Renal cortex interstitium (tissue), 11 donors: Measurements from ENCODE around the gene KLRG1. TPM values are rescaled to one million over a fixed set of nuclear protein-coding genes. Genes with fewer than 3 reads are reported as not detected.

Experiments used
- DNase-seq, 11 donors: peaks; one replicate each; pipeline ENCODE4 v3.0.0-alpha.2; 2013; ENCODE audit warnings: low read depth in 9 of 11, low spot score in 4 of 11; ENCODE audit errors: extremely low read depth in 1 of 11
- polyA plus RNA-seq, 3 donors: library from polyadenylated mRNA; unstranded; fragments of 120-200 nt; gene quantifications; one replicate each; pipeline ENCODE4 v1.2.1, GENCODE V29; 2013; ENCODE audit not compliant: insufficient read length in 3 of 3

Gene KLRG1
- polyA plus RNA-seq, 3 donors = 1.8 to 3.6 (median 1.9) TPM

DNA sequence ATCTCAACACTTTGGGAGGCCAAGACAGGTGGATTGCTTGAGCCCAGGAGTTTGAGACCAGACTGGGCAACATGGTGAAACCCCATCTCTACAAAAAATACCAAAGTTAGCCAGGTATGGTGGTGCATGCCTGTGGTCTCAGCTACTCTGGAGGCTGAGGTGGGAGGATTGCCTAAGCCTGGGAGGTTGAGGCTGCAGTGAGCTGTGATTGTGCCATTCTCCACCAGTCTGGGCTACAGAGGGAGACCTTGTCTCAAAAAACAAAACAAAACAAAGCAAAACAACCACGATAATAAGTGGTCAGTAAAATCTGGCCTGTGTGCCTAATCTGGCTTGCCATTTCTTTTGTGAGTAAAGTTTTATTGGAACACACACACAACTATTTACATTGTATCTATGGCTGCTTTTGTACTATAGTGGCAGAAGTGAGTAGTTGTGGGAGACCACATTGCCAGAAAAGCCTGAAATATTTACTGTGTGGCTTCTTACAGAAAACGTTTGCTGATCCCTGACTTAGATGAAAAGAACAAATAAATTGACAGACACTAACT is 19.4 kb upstream of the KLRG1 start:
- DNase-seq = no peak

DNA sequence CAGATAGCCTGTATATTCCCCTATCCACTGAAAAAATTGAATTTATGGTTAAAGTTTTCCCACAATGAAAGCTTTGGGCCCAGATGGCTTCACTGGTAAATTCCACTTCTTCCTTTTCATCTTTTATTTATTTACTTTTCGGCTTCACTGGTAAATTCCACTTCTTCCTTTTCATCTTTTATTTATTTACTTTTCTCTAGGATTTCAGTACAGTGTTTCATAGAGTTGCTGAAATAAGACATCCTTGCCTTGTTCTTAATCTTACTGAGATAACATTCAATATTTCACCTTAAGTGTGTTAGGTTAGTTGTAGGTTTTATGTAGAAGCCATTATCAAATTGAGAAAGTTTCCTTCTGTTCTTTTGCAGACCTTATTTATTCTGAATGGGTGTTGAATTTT is 18.9 kb upstream of the KLRG1 start:
- DNase-seq = no peak

DNA sequence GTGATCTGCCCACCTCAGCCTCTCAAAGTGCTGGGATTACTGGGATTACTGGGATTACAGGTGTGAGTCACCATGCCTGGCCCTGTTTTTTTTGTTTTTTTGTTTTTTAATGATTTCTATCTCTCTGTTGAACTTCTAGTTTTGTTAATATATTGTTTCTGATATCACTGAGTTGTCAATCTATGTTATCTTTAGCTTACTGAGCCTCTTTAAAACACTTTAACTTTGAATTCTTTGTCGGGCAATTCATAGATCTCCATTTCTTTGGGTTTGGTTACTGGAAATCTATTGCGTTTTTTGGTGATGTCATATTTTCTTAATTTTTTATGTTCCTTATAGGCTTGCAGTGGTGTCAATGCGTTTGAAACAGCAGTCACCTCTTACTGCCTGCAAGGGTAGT is 9.2 kb upstream of the KLRG1 start:
- DNase-seq = no peak

DNA sequence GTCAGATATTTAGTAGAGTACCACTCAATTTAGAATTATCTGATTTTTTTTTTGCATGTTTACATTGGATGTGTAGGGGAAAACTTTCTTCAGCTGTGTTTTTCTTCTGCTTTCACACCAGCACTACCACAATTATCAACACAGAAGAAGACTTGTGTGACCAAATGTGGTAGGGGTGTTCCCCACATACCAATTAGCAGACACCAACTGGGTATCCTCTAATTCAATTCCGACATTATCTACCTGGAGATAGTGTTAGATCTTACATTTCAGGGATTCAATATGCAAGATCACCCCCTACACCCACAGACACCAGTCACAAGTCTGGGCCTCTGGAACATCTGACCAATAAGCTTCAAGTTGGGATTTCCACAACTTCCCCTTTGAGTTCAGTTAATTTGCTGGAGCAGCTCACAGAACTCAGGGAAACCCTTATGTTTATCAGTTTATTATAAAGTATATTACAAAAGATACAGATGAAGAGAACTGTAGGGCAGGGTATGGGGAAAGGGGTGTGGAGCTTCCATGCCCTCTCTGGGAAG is 4.1 kb upstream of the KLRG1 start:
- DNase-seq = no peak

DNA sequence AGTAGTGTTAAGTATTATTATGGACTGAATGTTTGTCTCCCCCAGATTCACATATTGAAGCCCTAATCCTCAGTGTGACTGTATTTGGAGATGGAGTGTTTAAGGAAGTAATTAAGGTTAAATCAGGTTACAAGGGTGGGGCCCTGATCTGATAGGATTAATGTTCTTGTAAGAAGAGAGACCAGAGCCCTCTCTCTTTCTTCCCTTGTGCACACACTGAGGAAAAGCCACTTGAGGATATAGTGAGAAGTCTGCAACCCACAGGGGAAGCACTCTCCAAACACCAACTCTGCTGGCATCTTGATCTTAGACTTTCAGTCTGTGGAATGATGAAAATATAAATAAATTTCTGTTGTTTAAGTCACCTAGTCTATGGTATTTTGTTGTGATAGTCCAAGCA is 2.2 kb upstream of the KLRG1 start:
- DNase-seq = no peak

DNA sequence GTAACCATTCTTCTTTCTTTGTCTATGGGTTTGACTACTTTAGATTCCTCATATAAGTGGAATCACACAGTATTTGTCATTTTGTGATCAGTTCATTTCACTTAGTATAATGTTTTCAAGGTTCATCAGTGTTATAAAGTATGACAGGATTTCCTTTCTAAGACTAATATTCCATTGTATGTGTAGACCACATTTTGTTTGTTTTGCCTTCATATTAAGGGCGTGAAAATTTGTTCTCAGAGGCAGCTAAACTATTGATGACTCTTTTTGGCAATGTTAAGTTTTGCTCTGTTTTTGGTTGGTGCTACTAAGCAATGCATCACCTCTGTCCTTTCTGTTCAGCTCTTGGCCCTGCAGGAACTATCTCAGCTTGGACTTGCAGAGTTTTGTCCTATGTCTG is 1.7 kb upstream of the KLRG1 start:
- DNase-seq = no peak

DNA sequence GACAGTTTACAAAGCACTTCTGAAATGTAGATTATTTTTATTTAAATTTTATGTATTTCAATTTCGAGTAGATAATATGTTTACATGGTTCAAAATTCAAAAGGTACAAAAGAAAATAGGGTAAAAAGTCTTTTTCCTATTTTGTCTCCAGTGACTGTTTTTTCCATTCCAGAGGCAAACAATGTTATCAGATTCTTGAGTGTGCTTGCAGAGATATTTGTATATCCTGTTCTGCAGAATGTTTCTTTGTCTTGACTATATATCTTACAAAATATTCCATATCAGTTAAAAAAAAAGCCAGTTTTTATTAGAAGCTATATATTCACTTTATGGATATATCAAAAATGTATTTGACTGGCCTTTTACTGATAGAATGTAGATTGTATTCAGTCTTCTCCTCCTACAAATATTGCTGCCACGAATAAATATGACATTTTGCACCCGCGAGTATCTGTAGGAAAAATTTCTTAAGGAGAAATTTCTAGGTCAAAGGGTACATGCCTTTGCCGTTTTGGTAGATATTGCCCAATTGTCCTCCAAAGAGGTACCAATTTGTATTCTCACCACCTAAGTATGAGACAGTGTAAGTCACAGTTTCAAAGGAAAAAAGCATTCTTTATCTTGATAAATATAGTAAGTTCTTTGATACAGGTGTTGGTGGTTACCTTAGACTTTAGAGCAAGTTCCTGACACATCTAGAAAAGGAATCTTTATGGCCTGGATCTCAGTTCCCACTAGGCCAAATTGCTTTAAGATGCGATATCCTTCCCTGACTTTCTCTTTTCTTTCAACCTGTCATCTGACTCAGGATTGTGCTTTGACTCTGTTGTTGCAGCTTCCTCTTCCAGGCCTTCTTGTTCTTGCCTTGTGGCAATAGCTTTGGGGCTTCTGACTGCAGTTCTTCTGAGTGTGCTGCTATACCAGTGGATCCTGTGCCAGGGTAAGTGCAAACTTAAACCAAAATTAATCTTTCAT is 2.3 kb downstream of the KLRG1 start:
- DNase-seq = no peak

DNA sequence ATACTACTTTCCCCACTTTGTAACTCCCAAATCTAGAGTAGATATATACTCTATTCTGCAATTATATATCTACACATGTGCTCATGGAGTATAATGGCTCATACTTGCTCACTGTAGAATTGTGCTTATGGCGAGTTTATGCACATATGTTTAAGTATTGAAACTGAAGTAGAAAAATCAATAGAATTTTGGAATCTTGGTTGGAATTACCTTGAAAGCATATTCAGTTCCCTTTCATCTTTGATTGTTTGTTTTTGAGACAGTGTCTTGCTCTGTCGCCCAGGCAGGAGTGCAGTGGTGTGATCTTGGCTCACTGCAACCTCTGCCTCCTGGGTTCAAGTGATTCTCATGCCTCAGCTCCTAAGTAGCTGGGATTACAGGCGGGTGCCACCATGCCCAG is 4.5 kb downstream of the KLRG1 start:
- no peak for DNase-seq

DNA sequence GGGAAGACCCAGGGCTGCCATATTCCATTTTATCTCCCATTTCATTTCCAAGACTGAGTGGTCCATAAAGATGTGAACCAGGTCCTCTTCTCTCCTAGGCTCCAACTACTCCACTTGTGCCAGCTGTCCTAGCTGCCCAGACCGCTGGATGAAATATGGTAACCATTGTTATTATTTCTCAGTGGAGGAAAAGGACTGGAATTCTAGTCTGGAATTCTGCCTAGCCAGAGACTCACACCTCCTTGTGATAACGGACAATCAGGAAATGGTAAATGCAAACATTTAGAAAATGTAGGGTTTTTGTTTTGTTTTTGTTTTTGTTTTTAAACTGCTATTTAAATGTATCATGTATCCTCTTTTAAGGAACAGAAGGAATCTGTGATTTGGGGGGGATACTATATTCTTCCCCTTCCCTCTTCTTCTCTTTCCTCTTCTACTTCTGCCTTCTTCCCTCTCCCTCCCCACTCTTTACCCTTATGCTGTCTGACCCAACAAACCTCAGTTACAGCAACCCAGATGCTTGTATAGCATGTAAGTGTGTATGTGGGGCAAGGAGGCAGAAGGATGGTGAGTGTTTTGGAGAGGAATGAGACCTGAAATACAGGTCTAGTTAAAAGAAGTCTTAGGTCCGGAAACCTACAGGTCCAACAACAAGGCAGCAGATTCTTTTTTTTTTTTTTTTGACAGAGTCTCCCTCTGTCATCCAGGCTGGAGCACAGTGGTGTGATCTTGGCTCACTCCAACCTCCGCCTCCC is 5.9 kb downstream of the KLRG1 start:
- DNase-seq = no peak

DNA sequence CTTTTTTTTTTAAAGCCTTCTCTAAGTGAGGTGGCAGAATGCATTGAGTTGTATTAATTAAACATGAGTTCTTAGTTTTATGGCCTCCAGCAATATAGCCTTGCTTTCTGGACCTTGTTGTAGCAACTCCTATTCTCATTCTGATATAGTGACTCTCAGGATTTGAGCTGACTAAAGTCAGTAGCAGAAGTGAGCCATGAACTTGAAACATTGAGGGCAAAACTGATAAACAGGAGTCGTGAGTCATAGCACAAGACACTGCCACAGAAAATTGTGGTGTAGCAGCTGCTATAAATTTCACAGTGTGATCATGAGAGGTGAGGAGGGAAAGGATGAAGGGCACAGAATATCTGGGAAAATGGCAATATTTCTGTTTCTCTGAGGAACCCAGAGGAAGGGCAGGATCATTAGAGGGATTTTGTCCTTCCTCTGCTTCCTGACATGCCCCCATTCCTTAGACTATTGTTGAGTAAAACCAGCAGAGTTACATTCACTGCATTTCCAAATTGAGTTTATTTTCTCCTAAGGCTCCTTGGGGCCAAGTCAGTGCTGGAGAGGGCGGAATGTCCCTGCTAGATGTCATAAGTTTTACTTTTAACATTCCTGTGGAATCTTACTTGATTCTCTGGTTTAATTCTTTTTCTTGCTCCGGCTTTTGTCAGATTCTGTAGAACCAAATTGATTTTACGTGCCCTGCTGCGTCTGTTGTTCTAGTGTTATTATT is 7.5 kb downstream of the KLRG1 start:
- DNase-seq = no peak

DNA sequence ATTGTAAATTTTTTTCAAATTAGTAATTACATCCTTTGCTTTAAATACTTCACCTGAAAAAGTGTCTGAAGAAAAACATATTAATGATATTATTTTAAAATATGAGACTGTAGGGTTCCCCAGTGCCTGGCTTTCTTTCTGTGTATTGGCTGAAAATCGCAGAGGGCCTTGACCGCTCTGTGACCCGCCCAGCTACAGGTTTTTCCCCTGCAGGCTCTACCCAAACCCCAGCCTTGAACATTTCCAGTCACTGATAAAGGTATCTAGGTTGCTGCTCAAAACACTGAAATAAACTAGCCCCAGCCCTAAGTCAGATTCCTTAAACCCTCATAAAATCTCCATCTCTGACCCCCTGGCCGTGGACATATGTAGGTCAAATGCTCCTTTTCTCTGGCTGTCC is 11.9 kb downstream of the KLRG1 start:
- DNase-seq = no peak

DNA sequence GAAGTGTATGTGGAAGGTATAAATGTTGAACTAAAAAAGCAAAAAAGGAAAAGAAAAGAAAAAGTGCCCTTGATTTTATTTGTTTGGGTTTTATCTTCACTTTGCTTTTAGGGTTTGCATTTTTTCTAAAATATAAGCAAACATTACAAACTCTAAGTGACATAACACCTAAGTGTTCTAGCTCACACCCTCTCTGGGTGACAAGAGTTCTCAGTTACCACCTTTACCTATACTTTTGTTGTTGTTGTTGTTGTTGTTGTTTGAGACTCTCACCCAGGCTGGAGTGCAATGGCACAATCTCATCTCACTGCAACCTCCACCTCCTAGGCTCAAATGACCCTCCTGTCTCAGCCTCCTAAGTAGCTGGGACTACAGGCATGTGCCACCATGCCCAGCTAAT is 13.0 kb downstream of the KLRG1 start:
- DNase-seq = no peak

DNA sequence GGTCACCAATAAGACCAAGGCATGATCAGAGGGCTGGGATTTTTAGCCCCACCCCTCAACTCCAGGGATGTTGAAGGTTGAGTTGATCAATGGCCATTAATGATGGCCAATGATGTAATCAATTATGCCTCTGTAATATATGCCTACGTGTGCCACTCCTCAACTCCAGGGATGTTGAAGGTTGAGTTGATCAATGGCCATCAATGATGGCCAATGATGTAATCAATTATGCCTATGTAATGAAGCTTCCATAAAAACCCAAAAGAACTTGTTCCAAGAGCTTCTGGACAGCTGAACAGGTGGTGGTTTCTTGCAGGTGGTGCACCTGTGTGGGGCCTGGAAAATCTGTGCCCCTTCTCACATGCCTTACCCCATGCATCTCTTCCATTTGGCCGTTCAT is 33.2 kb downstream of the KLRG1 start:
- no peak for DNase-seq

DNA sequence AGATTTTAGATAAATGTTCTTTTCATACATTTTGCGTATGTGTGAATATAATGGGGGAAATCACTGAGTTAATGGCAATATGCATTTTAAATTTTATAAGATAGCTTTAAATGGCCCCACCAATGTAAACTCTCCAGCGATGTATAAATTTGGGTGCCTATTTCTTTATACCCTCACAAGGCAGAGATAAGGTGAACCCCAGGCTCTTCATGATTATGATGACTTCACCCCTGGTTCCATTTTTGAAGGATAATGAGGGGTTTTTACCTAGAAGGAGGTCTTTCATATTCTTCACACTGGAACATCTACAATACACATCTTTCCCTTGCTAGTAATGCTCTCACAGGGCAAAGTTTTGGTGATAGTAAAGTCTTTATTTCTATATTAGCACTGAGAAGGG is 35.2 kb downstream of the KLRG1 start:
- no peak for DNase-seq

DNA sequence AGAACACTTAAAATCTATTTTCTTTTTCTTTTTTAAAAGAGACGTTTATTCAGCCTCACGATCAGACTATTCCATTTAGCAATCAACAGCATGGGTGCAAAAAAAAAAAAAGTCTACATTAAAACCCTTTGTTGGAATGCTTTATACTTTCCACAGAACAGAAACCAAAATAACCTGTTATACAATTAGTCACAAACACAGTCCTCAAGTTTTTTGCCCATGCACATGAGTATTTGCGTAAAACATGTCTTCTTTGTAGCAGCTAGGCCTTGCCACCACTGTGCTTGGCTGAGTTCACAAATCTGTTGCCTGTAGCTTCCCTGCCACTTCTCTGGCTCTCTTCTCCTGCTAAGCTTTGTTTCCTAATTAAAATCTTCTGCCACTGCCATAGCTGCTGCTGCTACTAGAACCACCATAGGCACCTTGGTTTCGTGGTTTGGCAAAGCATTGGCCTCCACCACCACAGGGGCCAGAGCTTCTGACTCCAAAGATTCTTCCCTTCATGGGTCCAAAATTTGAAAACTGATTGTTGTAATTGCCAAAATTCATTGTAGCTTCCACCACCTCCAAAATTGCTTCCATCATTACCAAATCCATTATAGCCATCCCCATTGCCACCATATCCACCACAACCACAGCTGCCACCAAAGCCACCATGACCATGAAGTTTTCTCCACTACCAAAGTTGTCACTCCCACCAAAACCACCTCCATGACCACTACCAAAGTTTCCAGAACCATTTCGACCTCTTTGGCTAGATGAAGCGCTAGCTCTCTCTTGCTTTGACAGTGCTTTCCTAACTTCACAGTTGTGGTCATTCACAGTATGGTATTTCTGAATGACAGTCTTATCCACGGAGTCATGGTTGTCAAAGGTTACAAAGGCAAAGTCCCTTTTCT is 38.1 kb downstream of the KLRG1 start:
- DNase-seq = no peak

DNA sequence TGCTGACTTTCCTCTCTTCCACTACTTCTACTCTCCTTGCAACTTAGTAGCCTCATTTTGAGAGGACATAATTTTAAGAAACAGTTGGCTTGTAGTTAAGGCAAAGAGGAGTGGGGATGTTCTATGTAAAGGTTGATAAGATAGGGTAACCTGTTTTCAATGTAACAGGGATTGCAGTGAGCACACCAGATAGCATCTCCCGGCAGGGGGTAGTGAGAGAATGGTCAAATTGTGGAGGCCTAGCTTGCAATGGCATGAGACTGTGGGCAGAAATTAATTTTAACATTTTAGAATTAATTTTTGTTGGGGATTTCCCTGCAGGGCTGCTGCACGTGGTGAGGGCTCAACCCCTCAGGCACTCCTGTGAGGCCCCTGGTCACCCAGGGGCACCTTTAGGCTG is 41.4 kb downstream of the KLRG1 start:
- no peak for DNase-seq

DNA sequence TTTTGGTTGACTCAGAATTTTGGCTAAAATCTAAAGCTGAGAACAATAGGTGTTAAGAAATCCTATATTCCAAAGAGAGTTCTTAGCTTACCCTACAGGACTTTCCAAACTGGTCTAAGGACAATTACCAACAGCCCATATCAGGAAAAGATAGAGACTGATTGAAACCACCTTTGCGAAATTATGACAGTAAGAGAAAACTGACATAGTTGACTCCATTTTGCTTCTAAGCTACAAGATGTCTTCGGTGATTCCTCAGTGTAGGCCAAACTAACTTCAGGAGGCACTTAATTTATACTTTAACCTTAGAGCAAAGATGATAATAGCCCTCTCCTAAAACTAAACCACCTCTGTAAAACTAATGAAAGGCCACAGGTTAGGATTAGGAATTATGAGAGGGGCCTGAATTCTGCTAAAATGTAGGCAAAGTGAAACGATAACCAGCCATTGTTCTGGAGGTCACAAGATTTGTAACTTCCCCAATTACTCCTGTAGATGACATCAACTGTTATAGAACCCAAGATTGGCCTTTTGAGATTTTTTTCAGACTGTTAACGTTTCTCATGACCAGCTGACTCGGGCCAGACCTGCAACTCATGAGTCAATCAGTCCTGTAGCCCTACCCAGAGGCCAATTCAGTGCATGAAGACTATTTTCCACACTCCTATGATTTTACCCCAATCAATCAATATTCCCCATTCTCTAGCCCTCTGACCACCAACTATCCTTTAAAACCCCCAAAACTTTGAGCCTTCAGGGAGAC is 43.0 kb downstream of the KLRG1 start:
- no peak for DNase-seq
